ENCODE data around the gene UQCR11. TPM values are rescaled to one million over a fixed set of nuclear protein-coding genes. Genes with fewer than 3 reads are reported as not detected.

The UQCR11 gene
- total RNA-seq, 2 experiments from 2014 or later, result 231 TPM

GRCh38 chr19:1619094-1619439, 13.8 kb upstream of the UQCR11 start:
- CTCF ChIA-PET, result no interaction called here
- intact Hi-C loops (cut with micrococcal nuclease), result no loop called here

GRCh38 chr19:1618157-1619093, 13.2 kb upstream of the UQCR11 start:
- DNase-seq (peak; percentile 54), ATAC-seq (peak; percentile 83)
- intact Hi-C loops (cut with micrococcal nuclease), result no loop called here
- H3K4me3 Mint-ChIP-seq, result no peak overlapping the region
- no peaks in the 10 kb centered on the region for H3K9me3 Mint-ChIP-seq
- peaks cover 32% of the 10 kb centered on the region for H3K36me3 Mint-ChIP-seq (ENCODE audit: low read depth)
- H3K27ac Mint-ChIP-seq, result peak overlapping the region; percentile 60
- peaks cover 24% of the 10 kb centered on the region for H3K4me1 Mint-ChIP-seq (ENCODE audit: low read depth)
- POLR2A ChIA-PET, result interaction anchor here (2.1 kb wide), 1 partner anchor 13 kb away, joined by 11 read pairs; the partner anchor contains the start of gene UQCR11
- CTCF ChIA-PET, result interaction anchor here (0.8 kb wide), 1 partner anchor 72 kb away, joined by 3 read pairs; no protein-coding TSS in a partner anchor
- no peaks in the 10 kb centered on the region for H3K27me3 Mint-ChIP-seq
- TF ChIP-seq CTCF (IDR thresholded peaks at IDR 0.05), result peak; percentile 26

More at GRCh38 chr19:1619094-1619439, 13.8 kb upstream of the UQCR11 start:
- H3K4me1 Mint-ChIP-seq (ENCODE audit: low read depth), result peaks cover 24% of the 10 kb centered on the region
- POLR2A ChIA-PET, result no interaction called here
- no peaks in the 10 kb centered on the region for H3K27me3 Mint-ChIP-seq
- H3K9me3 Mint-ChIP-seq, result no peaks in the 10 kb centered on the region
- no peak overlapping the region for H3K4me3 Mint-ChIP-seq
- DNase-seq (no peak), ATAC-seq (no peak)
- peaks cover 30% of the 10 kb centered on the region for H3K36me3 Mint-ChIP-seq (ENCODE audit: low read depth)
- TF ChIP-seq CTCF (IDR thresholded peaks at IDR 0.05), result no peak
- no peak overlapping the region for H3K27ac Mint-ChIP-seq

- ChIA-PET POLR2A (interaction anchor here (0.6 to 2.1 kb wide), 3 partner anchors 11 to 36 kb away, joined by 3 to 11 read pairs (median 3); partner anchors contain the start of genes TCF3 and UQCR11), CTCF (interaction anchor here (1.2 to 1.7 kb wide), 2 partner anchors 56 to 71 kb away, joined by 4 to 11 read pairs; no protein-coding TSS in a partner anchor)
Observed at GRCh38 chr19:1616875-1617274, 11.6 kb upstream of the UQCR11 start.

GRCh38 chr19:1616396-1616795, 11.1 kb upstream of the UQCR11 start:
- H3K4me3 Mint-ChIP-seq, result no peak overlapping the region

More at GRCh38 chr19:1616875-1617274, 11.6 kb upstream of the UQCR11 start:
- intact Hi-C loops (cut with micrococcal nuclease), result no loop called here
- no peak overlapping the region for H3K4me3 Mint-ChIP-seq
- no peaks in the 10 kb centered on the region for H3K9me3 Mint-ChIP-seq
- peaks cover 24% of the 10 kb centered on the region for H3K4me1 Mint-ChIP-seq (ENCODE audit: low read depth)
- peaks cover 37% of the 10 kb centered on the region for H3K36me3 Mint-ChIP-seq (ENCODE audit: low read depth)
- TF ChIP-seq CTCF (IDR thresholded peaks at IDR 0.05), result no peak
- DNase-seq (peak; percentile 51), ATAC-seq (peak; percentile 71)
- H3K27me3 Mint-ChIP-seq, result no peaks in the 10 kb centered on the region
- H3K27ac Mint-ChIP-seq, result peak overlapping the region; percentile 78

More at GRCh38 chr19:1616396-1616795, 11.1 kb upstream of the UQCR11 start:
- ATAC-seq, result no peak
- H3K27ac Mint-ChIP-seq, result peak overlapping the region; percentile 78
- ChIA-PET POLR2A (interaction anchor here (0.6 to 2.1 kb wide), 2 partner anchors 11 to 35 kb away, joined by 3 to 11 read pairs; partner anchors contain the start of gene UQCR11), CTCF (interaction anchor here (1.2 to 1.7 kb wide), 2 partner anchors 56 to 70 kb away, joined by 4 to 11 read pairs; no protein-coding TSS in a partner anchor)
- no peaks in the 10 kb centered on the region for H3K9me3 Mint-ChIP-seq
- intact Hi-C loops (cut with micrococcal nuclease), result no loop called here
- DNase-seq, result no peak
- peaks cover 25% of the 10 kb centered on the region for H3K4me1 Mint-ChIP-seq (ENCODE audit: low read depth)
- H3K36me3 Mint-ChIP-seq (ENCODE audit: low read depth), result peaks cover 40% of the 10 kb centered on the region
- no peak for TF ChIP-seq CTCF (IDR thresholded peaks at IDR 0.05)
- H3K27me3 Mint-ChIP-seq, result no peaks in the 10 kb centered on the region

Data from activated CD8-positive, alpha-beta T cell treated with anti-CD3 and anti-CD28 coated beads for 36 hours (primary cell).